GM12878 (cell line): ENCODE data around the gene FPGS. TPM values are rescaled to one million over a fixed set of nuclear protein-coding genes. Genes with fewer than 3 reads are reported as not detected.

Experiments used
- NBN ChIP-seq: fragments of 450-650 bp; IDR thresholded peaks from 2 replicates; pipeline ENCODE4 v1.6.1; 2016
- polyA plus RNA-seq, 11 experiments: library from polyadenylated mRNA; depleted of rRNA in 4 of 11; unstranded in 6 of 11; stranded (reverse) in 5 of 11; fragments of >200 nt; fragmentation: Nextera tagmentation in 4 of 11; fragmentation: Illumina TruSeq in 1 of 11; extraction: Ambion mirVana in 4 of 11; extraction: Trizol in 1 of 11; gene quantifications; 1 replicate in 1 of 11; 2 replicates in 10 of 11; pipeline versions ENCODE4 v1.2.1 to v1.2.3, GENCODE V29; 2011 to 2016; ENCODE audit warnings: inconsistent platforms in 2 of 11, missing spikeins in 2 of 11, low read depth in 1 of 11
- total RNA-seq, 4 experiments: library from RNA; depleted of rRNA in 3 of 4; stranded (reverse); fragments of >200 nt in 3 of 4; fragmentation: Illumina TruSeq in 1 of 4; extraction: Trizol in 1 of 4; gene quantifications; 2 replicates each; pipeline versions ENCODE4 v1.2.1 to v1.2.3, GENCODE V29; 2013 to 2021
- TF ChIP-seq, protein P1 (sequence below), 3 experiments: IDR thresholded peaks in 2 of 3; conservative IDR thresholded peaks in 1 of 3; 2 replicates each; pipeline ENCODE4 v1.5.1; 2011; ENCODE audit warnings: low read depth in 3 of 3, low read length in 3 of 3, mild to moderate bottlenecking in 3 of 3, control low read depth in 2 of 3, moderate library complexity in 2 of 3, inconsistent platforms in 1 of 3, mixed read lengths in 1 of 3; ENCODE audit not compliant: control insufficient read depth in 2 of 3, insufficient read depth in 1 of 3; ENCODE audit errors: extremely low read depth in 1 of 3
- TF ChIP-seq, protein P2 (sequence below): fragments of 450-650 bp; formaldehyde crosslinking; IDR thresholded peaks from 2 replicates; pipeline ENCODE4 v1.4.0; 2020; ENCODE audit warnings: mild to moderate bottlenecking, moderate library complexity

FPGS gene
- total and polyA plus RNA-seq, 10 of the 15 experiments (the other 5 are each of a cell fraction or from before 2014, with no cell fraction given): 1.2 to 127 (median 80.4) TPM

DNA sequence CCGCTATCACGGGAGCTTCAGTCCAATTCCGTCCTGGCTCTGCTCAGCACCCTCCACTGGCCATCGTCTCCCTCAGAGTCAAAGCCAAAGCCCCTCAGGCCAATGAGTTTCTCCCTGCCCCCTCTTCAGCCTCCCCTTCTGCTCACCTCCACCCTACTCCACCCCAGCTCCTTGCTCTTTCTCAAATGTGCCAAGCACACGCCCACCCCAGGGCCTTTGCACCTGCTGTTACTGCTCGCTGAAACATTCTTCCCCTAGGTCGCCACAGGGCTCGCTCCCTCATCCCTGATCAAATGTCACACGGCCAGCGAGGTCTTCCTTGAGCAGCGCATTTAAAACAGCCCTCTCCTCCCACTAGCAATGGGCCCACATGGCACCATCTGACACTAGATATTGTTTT, 58.1 kb downstream of the FPGS start (continued):
- TF ChIP-seq, protein P1, sequence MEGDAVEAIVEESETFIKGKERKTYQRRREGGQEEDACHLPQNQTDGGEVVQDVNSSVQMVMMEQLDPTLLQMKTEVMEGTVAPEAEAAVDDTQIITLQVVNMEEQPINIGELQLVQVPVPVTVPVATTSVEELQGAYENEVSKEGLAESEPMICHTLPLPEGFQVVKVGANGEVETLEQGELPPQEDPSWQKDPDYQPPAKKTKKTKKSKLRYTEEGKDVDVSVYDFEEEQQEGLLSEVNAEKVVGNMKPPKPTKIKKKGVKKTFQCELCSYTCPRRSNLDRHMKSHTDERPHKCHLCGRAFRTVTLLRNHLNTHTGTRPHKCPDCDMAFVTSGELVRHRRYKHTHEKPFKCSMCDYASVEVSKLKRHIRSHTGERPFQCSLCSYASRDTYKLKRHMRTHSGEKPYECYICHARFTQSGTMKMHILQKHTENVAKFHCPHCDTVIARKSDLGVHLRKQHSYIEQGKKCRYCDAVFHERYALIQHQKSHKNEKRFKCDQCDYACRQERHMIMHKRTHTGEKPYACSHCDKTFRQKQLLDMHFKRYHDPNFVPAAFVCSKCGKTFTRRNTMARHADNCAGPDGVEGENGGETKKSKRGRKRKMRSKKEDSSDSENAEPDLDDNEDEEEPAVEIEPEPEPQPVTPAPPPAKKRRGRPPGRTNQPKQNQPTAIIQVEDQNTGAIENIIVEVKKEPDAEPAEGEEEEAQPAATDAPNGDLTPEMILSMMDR (IDR thresholded peaks at IDR 0.05 in 2 of 3, conservative IDR thresholded peaks at IDR 0.05 in 1 of 3; ENCODE audit: control insufficient read depth in 2 of 3, extremely low read depth in 1 of 3, insufficient read depth in 1 of 3, low read depth in 3 of 3, low read length in 3 of 3): no peak
- TF ChIP-seq NBN: no peak
- TF ChIP-seq, protein P2, sequence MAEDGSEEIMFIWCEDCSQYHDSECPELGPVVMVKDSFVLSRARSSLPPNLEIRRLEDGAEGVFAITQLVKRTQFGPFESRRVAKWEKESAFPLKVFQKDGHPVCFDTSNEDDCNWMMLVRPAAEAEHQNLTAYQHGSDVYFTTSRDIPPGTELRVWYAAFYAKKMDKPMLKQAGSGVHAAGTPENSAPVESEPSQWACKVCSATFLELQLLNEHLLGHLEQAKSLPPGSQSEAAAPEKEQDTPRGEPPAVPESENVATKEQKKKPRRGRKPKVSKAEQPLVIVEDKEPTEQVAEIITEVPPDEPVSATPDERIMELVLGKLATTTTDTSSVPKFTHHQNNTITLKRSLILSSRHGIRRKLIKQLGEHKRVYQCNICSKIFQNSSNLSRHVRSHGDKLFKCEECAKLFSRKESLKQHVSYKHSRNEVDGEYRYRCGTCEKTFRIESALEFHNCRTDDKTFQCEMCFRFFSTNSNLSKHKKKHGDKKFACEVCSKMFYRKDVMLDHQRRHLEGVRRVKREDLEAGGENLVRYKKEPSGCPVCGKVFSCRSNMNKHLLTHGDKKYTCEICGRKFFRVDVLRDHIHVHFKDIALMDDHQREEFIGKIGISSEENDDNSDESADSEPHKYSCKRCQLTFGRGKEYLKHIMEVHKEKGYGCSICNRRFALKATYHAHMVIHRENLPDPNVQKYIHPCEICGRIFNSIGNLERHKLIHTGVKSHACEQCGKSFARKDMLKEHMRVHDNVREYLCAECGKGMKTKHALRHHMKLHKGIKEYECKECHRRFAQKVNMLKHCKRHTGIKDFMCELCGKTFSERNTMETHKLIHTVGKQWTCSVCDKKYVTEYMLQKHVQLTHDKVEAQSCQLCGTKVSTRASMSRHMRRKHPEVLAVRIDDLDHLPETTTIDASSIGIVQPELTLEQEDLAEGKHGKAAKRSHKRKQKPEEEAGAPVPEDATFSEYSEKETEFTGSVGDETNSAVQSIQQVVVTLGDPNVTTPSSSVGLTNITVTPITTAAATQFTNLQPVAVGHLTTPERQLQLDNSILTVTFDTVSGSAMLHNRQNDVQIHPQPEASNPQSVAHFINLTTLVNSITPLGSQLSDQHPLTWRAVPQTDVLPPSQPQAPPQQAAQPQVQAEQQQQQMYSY (CRISPR knock-in tag): no peak
